Left ventricle myocardium inferior (tissue), 1 donor: ENCODE results near the gene FAM228A. TPM values are rescaled to one million over a fixed set of nuclear protein-coding genes. Genes with fewer than 3 reads are reported as not detected.

Experiments
- DNase-seq: peaks from one replicate; pipeline ENCODE4 v3.0.0-alpha.2; 2020
- H3K27ac ChIP-seq: fragments of 200-600 bp; replicated peaks from 2 replicates; pipeline ENCODE4 v1.8.0; 2021
- H3K27me3 ChIP-seq: fragments of 200-600 bp; 2 replicates; pipeline ENCODE4 v1.8.0; 2021; ENCODE audit warnings: low read depth
- H3K36me3 ChIP-seq: fragments of 200-600 bp; 2 replicates; pipeline ENCODE4 v1.8.0; 2021
- H3K4me1 ChIP-seq: fragments of 200-600 bp; 2 replicates; pipeline ENCODE4 v1.8.0; 2021
- H3K4me3 ChIP-seq: fragments of 200-600 bp; 2 replicates; pipeline ENCODE4 v1.8.0; 2021; ENCODE audit warnings: mild to moderate bottlenecking, moderate library complexity
- H3K9me3 ChIP-seq: fragments of 200-600 bp; replicated peaks from 2 replicates; pipeline ENCODE4 v1.8.0; 2021
- CTCF ChIP-seq: fragments of 200-600 bp; IDR thresholded peaks from 2 replicates; pipeline ENCODE4 v1.8.0; 2021; ENCODE audit warnings: antibody characterized with exemption, mild to moderate bottlenecking, borderline replicate concordance
- intact Hi-C: fragments of 100-400 bp; cut with micrococcal nuclease; formaldehyde crosslinking; loops from one replicate; pipeline ENCODE4 v1.11.0; 2022
- total RNA-seq: library from RNA; stranded (reverse); fragmentation: NEBNext Ultra II Directional; extraction: Animal tissue kit (Norgen Biotek cat#: 25700); gene quantifications from one replicate; pipeline ENCODE4 v1.2.1, GENCODE V29; 2021
- donor health status: DM: no; HTN: yes; CAD: no; lungs with severe emphysema.

Gene FAM228A
- total RNA-seq, 1 donor from 2014 or later: 0.11 TPM

DNA sequence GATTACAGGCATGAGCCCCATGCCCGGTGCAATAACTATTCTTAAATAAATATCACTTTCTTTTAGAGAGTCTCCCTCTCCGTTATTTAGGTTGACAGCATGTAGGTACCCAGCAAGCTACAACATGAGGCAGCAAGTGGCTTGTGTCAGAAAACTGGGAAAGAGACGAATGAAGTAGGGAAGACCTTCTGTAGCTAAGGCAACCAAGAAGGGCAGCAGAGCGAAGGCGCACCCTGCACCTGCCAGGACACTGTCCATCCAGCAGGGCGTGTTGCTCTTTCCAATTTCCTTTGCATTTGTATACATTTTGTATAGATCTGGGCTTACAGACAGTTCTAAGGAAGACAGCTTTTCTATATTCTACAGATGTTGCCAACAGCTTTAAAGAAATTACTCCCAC is 48.1 kb downstream of the FAM228A start:
- no peaks in the 10 kb centered on the region for H3K4me1 ChIP-seq
- H3K36me3 ChIP-seq: peaks cover 50% of the 10 kb centered on the region
- H3K27me3 ChIP-seq: no peaks in the 10 kb centered on the region
- H3K4me3 ChIP-seq: no peak overlapping the region
- no peak overlapping the region for H3K27ac ChIP-seq
- no peak for DNase-seq
- no peaks in the 10 kb centered on the region for H3K9me3 ChIP-seq
- no peak for TF ChIP-seq CTCF
- intact Hi-C loops: loop anchor here (10.0 kb wide), 1 partner anchor 162 kb away; no protein-coding TSS in a partner anchor

DNA sequence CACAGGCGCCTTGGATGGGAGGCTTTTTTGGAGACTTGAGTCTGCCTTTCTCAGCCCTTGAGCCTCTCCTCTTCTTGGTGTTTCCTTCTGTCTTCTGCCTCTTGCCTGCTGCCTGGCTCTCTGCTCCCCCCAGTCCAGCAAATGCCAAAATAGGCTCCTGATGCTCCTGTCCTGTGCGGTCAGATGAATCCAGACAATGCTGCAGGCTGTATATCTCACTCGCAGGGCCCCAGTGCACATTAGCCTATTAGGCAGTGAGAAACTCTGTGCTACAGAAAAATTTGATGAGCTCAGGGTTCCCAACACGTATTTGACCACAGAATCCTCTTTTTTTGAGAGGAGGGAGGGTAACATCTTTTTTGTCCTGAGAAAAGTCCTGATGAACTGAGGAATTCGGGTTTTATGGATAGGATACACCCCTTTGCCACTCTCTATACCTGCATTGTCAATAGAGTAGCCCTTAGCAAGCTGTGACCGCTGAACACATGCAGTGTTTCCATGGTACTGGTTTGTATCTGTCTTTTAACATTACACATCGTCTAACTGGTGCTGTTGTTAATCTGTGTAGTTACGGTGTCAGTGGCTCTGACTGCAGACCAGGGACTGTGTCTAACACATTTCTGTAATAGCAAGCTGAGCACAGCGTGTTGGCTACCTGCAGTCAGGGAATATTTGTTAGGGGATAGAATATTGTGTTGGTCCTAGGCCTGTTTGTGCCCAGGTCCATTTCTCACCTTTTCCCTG is 50.8 kb downstream of the FAM228A start:
- intact Hi-C loops: loop anchor here (10.0 kb wide), 1 partner anchor 159 kb away; no protein-coding TSS in a partner anchor
- H3K4me3 ChIP-seq: no peak overlapping the region
- DNase-seq: no peak
- H3K9me3 ChIP-seq: no peaks in the 10 kb centered on the region
- no peak overlapping the region for H3K27ac ChIP-seq
- no peaks in the 10 kb centered on the region for H3K27me3 ChIP-seq
- no peaks in the 10 kb centered on the region for H3K4me1 ChIP-seq
- TF ChIP-seq CTCF: no peak
- H3K36me3 ChIP-seq: peaks cover 23% of the 10 kb centered on the region

DNA sequence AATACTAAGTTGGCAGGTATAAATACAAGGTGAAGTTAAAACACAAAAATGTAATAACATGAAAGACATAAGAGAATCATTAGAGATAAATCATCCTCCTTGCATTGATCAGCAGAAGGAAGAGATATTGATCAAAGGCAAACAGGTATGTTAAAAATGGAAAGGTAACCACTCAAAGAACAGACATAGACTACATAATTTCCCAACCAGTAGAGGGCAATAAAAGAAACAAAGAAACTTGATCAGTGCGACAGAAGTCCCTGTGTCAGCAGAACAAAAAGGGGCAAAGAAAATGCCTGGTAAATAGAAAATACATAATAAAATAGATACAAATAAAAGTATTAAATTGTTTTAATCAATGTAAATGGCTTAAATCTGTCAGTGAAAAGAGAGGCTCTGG is 53.6 kb downstream of the FAM228A start:
- H3K27ac ChIP-seq: no peak overlapping the region
- no peak overlapping the region for H3K4me3 ChIP-seq
- intact Hi-C loops: loop anchor here (10.0 kb wide), 1 partner anchor 156 kb away; no protein-coding TSS in a partner anchor
- peak; percentile 54 for TF ChIP-seq CTCF
- H3K9me3 ChIP-seq: no peaks in the 10 kb centered on the region
- H3K4me1 ChIP-seq: no peaks in the 10 kb centered on the region
- no peaks in the 10 kb centered on the region for H3K27me3 ChIP-seq
- DNase-seq: no peak
- H3K36me3 ChIP-seq: peaks cover 11% of the 10 kb centered on the region

DNA sequence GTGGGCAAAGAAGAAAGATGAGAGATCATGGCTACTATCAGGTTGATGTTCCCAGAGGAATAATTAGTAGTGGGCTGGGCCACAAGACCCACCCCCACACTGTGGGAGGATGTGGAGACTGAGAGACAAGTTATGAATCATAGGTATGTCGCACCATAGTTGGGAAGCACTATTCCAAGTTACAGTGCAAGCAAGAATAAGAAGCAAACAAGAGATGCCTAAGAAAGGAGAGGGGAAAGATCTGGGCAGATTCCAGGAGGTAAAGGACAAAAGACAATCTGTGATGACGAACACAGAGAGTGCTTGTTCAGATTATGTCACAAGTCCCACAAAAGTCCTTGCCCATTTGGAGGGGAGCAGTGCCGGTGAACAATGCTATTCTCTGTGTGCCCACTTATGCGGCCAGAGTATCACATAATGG is 56.6 kb downstream of the FAM228A start:
- H3K9me3 ChIP-seq: no peaks in the 10 kb centered on the region
- no peak overlapping the region for H3K4me3 ChIP-seq
- intact Hi-C loops: no loop called here
- no peak for TF ChIP-seq CTCF
- H3K36me3 ChIP-seq: peaks cover 4% of the 10 kb centered on the region
- no peaks in the 10 kb centered on the region for H3K27me3 ChIP-seq
- H3K4me1 ChIP-seq: no peaks in the 10 kb centered on the region
- H3K27ac ChIP-seq: no peak overlapping the region
- DNase-seq: no peak

GRCh38 chr2:24233321-24233720 is 58.5 kb downstream of the FAM228A start:
- no peak for TF ChIP-seq CTCF
- no peak overlapping the region for H3K27ac ChIP-seq
- no peaks in the 10 kb centered on the region for H3K4me1 ChIP-seq
- intact Hi-C loops: no loop called here
- no peaks in the 10 kb centered on the region for H3K9me3 ChIP-seq
- DNase-seq: no peak
- no peaks in the 10 kb centered on the region for H3K27me3 ChIP-seq
- H3K36me3 ChIP-seq: peaks cover 4% of the 10 kb centered on the region
- no peak overlapping the region for H3K4me3 ChIP-seq
